ENCODE measurements around the gene EN2.

Gene EN2

GRCh38 chr7:155513543-155514285 is 55.8 kb downstream of the EN2 start:
- no peak overlapping the region for H3K4me3 ChIP-seq (ENCODE audit: low read depth in 1 of 2, low read length in 1 of 2)
- H3K36me3 ChIP-seq, result no peaks in the 10 kb centered on the region
- H3K27me3 ChIP-seq, result peaks cover 100% of the 10 kb centered on the region
- no peak overlapping the region for H3K27ac ChIP-seq
- peaks cover 3 to 11% of the 10 kb centered on the region in 2 experiments for H3K4me1 ChIP-seq (ENCODE audit: control insufficient read depth in 1 of 2, insufficient read depth in 1 of 2, low read depth in 1 of 2, low read length in 1 of 2)
- no peak for TF ChIP-seq CTCF (IDR thresholded peaks at IDR 0.05)
- H3K9me3 ChIP-seq, result no peaks in the 10 kb centered on the region

GRCh38 chr7:155514296-155514695 is 56.4 kb downstream of the EN2 start:
- TF ChIP-seq CTCF (IDR thresholded peaks at IDR 0.05), result no peak
- no peak overlapping the region for H3K4me3 ChIP-seq (ENCODE audit: low read depth in 1 of 2, low read length in 1 of 2)
- H3K4me1 ChIP-seq (ENCODE audit: control insufficient read depth in 1 of 2, insufficient read depth in 1 of 2, low read depth in 1 of 2, low read length in 1 of 2), result peaks cover 3 to 11% of the 10 kb centered on the region in 2 experiments
- H3K27me3 ChIP-seq, result peaks cover 100% of the 10 kb centered on the region
- no peaks in the 10 kb centered on the region for H3K9me3 ChIP-seq
- H3K36me3 ChIP-seq, result no peaks in the 10 kb centered on the region
- H3K27ac ChIP-seq, result no peak overlapping the region

All from neutrophil (primary cell).